Epithelial cell of esophagus (primary cell): Measurements from ENCODE around the gene CNTNAP5.

Experiments used
- DNase-seq: peaks from one replicate; pipeline ENCODE4 v3.0.0; 2010; ENCODE audit warnings: low read depth
- H3K4me3 ChIP-seq: 2 replicates; pipeline ENCODE4 v1.5.1; 2011; ENCODE audit warnings: mild to moderate bottlenecking, low read length, control low read depth
- CTCF ChIP-seq: IDR thresholded peaks from 2 replicates; pipeline ENCODE4 v1.5.1; 2011; ENCODE audit warnings: low read depth, mild to moderate bottlenecking, low read length, control low read depth, inconsistent platforms; ENCODE audit not compliant: insufficient read depth; ENCODE audit errors: missing control alignments

Gene CNTNAP5

DNA sequence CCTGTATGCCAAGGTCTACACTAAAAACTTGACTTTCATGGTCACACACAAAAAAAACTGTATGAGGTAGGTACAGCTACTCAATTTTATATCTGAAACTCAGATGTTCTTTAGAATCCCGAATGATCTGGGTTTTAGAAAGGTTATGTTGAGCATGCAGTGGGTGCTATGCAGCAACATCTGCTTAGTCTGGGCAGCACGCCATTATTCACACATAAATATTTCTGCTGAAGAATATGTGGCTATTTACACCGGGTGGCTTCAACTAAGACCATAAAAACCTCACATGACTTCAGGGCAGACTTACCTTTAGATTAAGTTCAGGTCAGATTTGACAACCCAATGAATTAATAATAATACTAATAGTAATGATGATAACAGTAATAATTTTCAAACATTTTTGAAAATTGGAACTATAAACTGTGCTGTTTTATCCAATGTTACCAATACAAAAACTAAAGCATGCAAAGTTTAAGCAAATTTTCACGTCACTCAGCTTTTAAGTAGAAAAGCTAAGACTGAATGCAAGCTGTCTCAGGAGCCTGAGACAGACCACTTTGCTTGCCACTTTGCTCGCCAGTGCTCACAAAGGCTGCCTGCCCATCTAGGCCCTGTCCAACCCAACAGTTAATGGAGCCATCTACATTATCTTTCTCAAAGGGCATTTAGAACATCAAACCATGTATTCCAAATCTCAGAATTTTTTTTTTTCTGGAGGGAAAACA, 292.0 kb downstream of the CNTNAP5 start:
- TF ChIP-seq CTCF = no peak
- H3K4me3 ChIP-seq = no peak overlapping the region
- no peak for DNase-seq

GRCh38 chr2:124317628-124318027, 292.5 kb downstream of the CNTNAP5 start:
- H3K4me3 ChIP-seq = no peak overlapping the region
- no peak for TF ChIP-seq CTCF

GRCh38 chr2:124318913-124319312, 293.8 kb downstream of the CNTNAP5 start:
- no peak for DNase-seq
- H3K4me3 ChIP-seq = no peak overlapping the region
- TF ChIP-seq CTCF = no peak

More at GRCh38 chr2:124317628-124318027, 292.5 kb downstream of the CNTNAP5 start:
- no peak for DNase-seq

GRCh38 chr2:124319577-124319976, 294.5 kb downstream of the CNTNAP5 start:
- no peak for DNase-seq
- TF ChIP-seq CTCF = no peak
- no peak overlapping the region for H3K4me3 ChIP-seq

- no peak overlapping the region for H3K4me3 ChIP-seq
- no peak for TF ChIP-seq CTCF
Observed at GRCh38 chr2:124320051-124320688, 295.1 kb downstream of the CNTNAP5 start.

DNA sequence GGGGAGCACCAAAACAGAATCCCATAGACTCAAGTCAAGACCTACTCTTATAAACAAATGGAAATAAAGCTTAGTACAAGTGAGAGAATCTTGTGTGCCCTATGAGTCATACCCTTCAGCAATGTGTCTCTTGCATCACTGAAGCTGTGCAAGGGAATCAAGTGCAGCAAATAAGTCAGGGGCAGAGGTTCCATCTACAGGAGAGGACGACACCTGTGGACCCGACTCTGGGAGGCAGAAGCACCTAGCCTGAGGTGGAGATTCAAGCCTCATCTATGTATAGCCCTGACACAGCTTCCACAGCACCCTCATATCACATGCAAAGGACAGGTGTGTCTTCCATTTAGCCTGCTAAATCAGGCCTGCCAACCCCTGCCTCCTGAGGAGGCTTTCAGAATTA, 298.2 kb downstream of the CNTNAP5 start:
- TF ChIP-seq CTCF = no peak
- peak; percentile 30 for DNase-seq
- no peak overlapping the region for H3K4me3 ChIP-seq

More at GRCh38 chr2:124320051-124320688, 295.1 kb downstream of the CNTNAP5 start:
- no peak for DNase-seq
